ENCODE data around the gene TMX2.
"Not testable (repeated sequence)": the region's sequence is repeated elsewhere in the genome, so short reads cannot be mapped to it uniquely, and the experiment has no call there.

The TMX2 gene

DNA sequence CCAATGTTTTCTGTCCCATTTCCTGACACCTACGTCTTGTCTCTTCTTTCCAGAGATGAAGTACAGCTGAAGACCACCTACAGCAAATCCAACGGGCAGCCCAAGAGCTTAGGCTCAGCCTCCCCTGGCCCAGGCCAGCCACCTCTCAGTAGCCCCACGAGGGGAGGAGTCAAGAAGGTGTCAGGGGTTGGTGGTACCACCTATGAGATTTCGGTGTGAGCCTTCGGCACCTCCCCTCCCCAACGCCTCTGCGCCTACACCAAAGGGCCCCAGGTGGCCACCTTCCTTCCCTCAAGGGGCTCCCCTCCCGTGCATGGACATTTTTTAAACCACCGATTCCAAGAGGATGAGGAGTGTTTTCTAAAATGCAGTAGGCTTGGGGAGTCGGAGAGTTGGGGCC, 12.6 kb upstream of the TMX2 start:
- no peaks in the 10 kb centered on the region for H3K4me1 Mint-ChIP-seq
- no peak overlapping the region for H3K4me3 Mint-ChIP-seq
- DNase-seq: no peak
- H3K27ac Mint-ChIP-seq: peak overlapping the region; percentile 61
- H3K27me3 Mint-ChIP-seq: no peaks in the 10 kb centered on the region
- H3K36me3 Mint-ChIP-seq: peaks cover 58% of the 10 kb centered on the region
- CTCF ChIA-PET: no interaction called here
- H3K9me3 Mint-ChIP-seq: no peaks in the 10 kb centered on the region

- Mint-ChIP-seq H3K27me3 (no peaks in the 10 kb centered on the region), H3K4me3 (no peak overlapping the region), H3K4me1 (no peaks in the 10 kb centered on the region), H3K9me3 (no peaks in the 10 kb centered on the region), H3K36me3 (peaks cover 60% of the 10 kb centered on the region), H3K27ac (no peak overlapping the region)
- CTCF ChIA-PET: no interaction called here
- no peak for DNase-seq
These were observed 12.0 kb upstream of the TMX2 start for GRCh38 chr11:57700425-57700824.

DNA sequence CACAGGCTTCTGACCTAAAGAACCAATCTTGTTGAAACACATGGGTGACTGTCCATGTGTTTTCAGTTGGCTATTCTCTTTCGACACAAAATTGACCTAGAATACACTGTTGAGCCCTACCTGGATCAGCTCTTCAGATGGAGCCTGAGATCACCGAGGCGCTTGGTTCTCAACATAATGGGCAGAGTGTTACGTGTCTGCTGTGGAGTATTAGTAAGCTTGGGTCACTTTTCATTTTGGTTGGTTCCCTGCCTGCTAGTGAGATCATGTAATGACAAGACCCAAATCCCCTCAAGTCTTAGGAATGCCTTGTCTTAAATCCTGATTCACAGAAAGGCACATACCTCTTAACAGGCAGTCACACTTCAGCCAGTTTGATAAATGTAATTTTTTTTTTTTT, 9.1 kb upstream of the TMX2 start:
- Mint-ChIP-seq H3K4me1 (peaks cover 4% of the 10 kb centered on the region), H3K36me3 (peaks cover 56% of the 10 kb centered on the region), H3K9me3 (no peaks in the 10 kb centered on the region), H3K27ac (no peak overlapping the region), H3K27me3 (no peaks in the 10 kb centered on the region), H3K4me3 (no peak overlapping the region)
- DNase-seq: no peak
- CTCF ChIA-PET: interaction anchor here (1.3 kb wide), 1 partner anchor 97 kb away, joined by 4 read pairs; no protein-coding TSS in a partner anchor

- Mint-ChIP-seq H3K4me1 (peaks cover 12% of the 10 kb centered on the region), H3K4me3 (no peak overlapping the region), H3K9me3 (no peaks in the 10 kb centered on the region), H3K36me3 (peaks cover 47% of the 10 kb centered on the region), H3K27ac (no peak overlapping the region), H3K27me3 (no peaks in the 10 kb centered on the region)
- no peak for DNase-seq
- CTCF ChIA-PET: no interaction called here
These were observed 7.5 kb upstream of the TMX2 start for GRCh38 chr11:57704932-57705331.

- not testable (repeated sequence) for H3K27ac Mint-ChIP-seq, DNase-seq, H3K9me3 Mint-ChIP-seq, H3K27me3 Mint-ChIP-seq, H3K4me3 Mint-ChIP-seq
- CTCF ChIA-PET: interaction anchor here (1.1 kb wide), 1 partner anchor 43 kb away, joined by 3 read pairs; no protein-coding TSS in a partner anchor
- peaks cover 15% of the 10 kb centered on the region for H3K4me1 Mint-ChIP-seq
- H3K36me3 Mint-ChIP-seq: peaks cover 45% of the 10 kb centered on the region
These were observed 7.0 kb upstream of the TMX2 start for GRCh38 chr11:57705432-57705831.

- Mint-ChIP-seq H3K27me3 (no peaks in the 10 kb centered on the region), H3K27ac (peak overlapping the region; percentile 12), H3K4me1 (peaks cover 44% of the 10 kb centered on the region), H3K4me3 (no peak overlapping the region), H3K36me3 (peaks cover 18% of the 10 kb centered on the region), H3K9me3 (no peaks in the 10 kb centered on the region)
- CTCF ChIA-PET: interaction anchor here (0.7 to 3.2 kb wide), 4 partner anchors 32 to 95 kb away, joined by 3 to 19 read pairs (median 4); partner anchors contain the start of gene SELENOH
- DNase-seq: no peak
These were observed 2.5 kb upstream of the TMX2 start for GRCh38 chr11:57709802-57710367.

- DNase-seq: peak; percentile 88
- Mint-ChIP-seq H3K27ac (peak within 1 kb of the TSS; percentile 95), H3K4me1 (peaks cover 44% of the 10 kb centered on the region), H3K27me3 (no peaks in the 10 kb centered on the region), H3K36me3 (peaks cover 14% of the 10 kb centered on the region), H3K4me3 (peak within 1 kb of the TSS; percentile 95), H3K9me3 (no peaks in the 10 kb centered on the region)
- CTCF ChIA-PET: no interaction called here
These were observed 758 bp upstream of the TMX2 start, which contains the start of gene MED19 for GRCh38 chr11:57711414-57712255. Gene MED19 (minus strand): TSS chr11:57712215. CDS start chr11:57712179, 36 bp downstream.

DNA sequence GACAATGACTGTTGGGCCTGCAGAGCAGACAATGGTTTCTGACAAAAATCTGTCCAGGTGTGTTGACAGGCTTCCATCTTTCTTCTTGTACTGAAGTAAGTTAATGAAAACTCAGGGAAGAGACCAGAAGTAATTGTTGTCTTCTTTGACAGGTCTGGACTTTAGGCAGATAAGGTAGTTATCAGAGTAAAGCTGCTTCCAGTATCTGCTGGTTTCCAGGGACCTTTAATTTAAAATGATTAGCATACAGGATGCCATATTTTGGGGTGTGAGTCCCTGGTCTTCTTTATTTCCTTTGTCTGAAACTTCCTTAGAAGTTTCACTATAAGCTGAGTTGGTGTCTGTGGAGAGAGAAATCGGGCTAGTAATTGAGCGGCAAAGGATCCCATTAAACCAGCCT, 1.4 kb downstream of the TMX2 start:
- DNase-seq: no peak
- H3K9me3 Mint-ChIP-seq: no peaks in the 10 kb centered on the region
- peaks cover 15% of the 10 kb centered on the region for H3K36me3 Mint-ChIP-seq
- CTCF ChIA-PET: interaction anchor here (0.6 to 2.7 kb wide), 2 partner anchors 87 to 915 kb away, joined by 3 to 15 read pairs; no protein-coding TSS in a partner anchor
- H3K27me3 Mint-ChIP-seq: no peaks in the 10 kb centered on the region
- H3K4me1 Mint-ChIP-seq: peaks cover 37% of the 10 kb centered on the region
- peak overlapping the region; percentile 1 for H3K27ac Mint-ChIP-seq
- H3K4me3 Mint-ChIP-seq: peak overlapping the region; percentile 95

DNA sequence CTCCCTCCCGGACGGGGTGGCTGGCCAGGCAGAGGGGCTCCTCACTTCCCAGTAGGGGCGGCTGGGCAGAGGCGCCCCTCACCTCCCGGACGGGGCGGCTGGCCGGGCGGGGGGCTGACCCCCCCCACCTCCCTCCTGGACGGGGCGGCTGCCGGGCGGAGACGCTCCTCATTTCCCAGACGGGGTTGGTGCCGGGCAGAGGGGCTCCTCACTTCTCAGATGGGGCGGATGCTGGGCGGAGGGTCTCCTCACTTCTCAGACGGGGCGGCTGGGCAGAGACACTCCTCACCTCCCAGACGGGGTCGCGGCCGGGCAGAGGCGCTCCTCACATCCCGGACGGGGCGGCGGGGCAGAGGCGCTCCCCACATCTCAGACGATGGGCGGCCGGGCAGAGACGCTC, 4.3 kb downstream of the TMX2 start:
- H3K4me1 Mint-ChIP-seq: peaks cover 18% of the 10 kb centered on the region
- H3K4me3 Mint-ChIP-seq, H3K9me3 Mint-ChIP-seq, CTCF ChIA-PET, H3K27ac Mint-ChIP-seq, DNase-seq, H3K27me3 Mint-ChIP-seq: not testable (repeated sequence)
- H3K36me3 Mint-ChIP-seq: peaks cover 10% of the 10 kb centered on the region

DNA sequence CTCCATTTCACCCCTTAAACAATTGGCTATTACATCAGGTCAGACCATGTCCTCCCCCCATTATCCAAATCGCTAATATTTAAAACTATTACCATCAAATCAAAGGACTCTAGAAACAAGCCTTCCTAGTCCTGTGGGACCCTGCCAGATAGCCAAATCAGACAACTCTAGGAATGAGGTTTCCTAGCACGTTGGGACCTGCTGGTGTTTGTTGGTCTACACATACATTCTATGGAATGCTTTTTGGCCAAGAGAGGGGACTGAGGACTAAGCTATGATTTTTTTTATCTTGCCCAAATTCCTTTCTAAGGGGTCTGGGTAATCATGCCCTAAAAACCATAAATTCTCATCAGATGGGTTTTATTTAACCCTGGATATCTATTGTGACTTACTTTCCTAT, 14.8 kb downstream of the TMX2 start:
- no peak for DNase-seq
- H3K27me3 Mint-ChIP-seq: no peaks in the 10 kb centered on the region
- no peak overlapping the region for H3K4me3 Mint-ChIP-seq
- H3K4me1 Mint-ChIP-seq: peaks cover 3% of the 10 kb centered on the region
- H3K9me3 Mint-ChIP-seq: no peaks in the 10 kb centered on the region
- peaks cover 5% of the 10 kb centered on the region for H3K36me3 Mint-ChIP-seq
- H3K27ac Mint-ChIP-seq: no peak overlapping the region
- CTCF ChIA-PET: no interaction called here

GRCh38 chr11:57728829-57729228, 16.4 kb downstream of the TMX2 start:
- Mint-ChIP-seq H3K4me3 (no peak overlapping the region), H3K27ac (peak overlapping the region; percentile 24), H3K4me1 (peaks cover 3% of the 10 kb centered on the region), H3K27me3 (no peaks in the 10 kb centered on the region), H3K9me3 (no peaks in the 10 kb centered on the region), H3K36me3 (peaks cover 5% of the 10 kb centered on the region)
- CTCF ChIA-PET: interaction anchor here (2.1 kb wide), 1 partner anchor 72 kb away, joined by 6 read pairs; no protein-coding TSS in a partner anchor
- DNase-seq: no peak

DNA sequence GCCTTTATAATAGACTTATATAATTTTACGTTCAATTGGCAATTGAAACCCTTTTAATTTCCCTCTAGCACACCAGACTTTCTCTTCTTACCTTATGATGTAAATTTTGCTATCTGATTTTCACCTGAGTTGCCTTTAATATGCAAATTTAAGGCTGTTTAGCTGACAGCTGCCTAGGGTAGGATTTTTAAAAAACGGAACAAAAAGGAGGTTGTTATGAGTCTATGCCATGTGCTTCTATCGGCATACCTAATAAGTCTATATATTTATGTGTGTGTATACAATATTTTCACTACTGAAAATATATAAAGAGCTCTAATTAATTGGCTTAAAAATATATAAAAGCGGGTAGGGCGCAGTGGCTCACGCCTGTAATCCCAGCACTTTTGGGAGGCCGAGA, 17.1 kb downstream of the TMX2 start:
- DNase-seq: no peak
- no peak overlapping the region for H3K4me3 Mint-ChIP-seq
- H3K27ac Mint-ChIP-seq: no peak overlapping the region
- no peaks in the 10 kb centered on the region for H3K27me3 Mint-ChIP-seq
- CTCF ChIA-PET: interaction anchor here (2.1 kb wide), 1 partner anchor 71 kb away, joined by 6 read pairs; no protein-coding TSS in a partner anchor
- no peaks in the 10 kb centered on the region for H3K9me3 Mint-ChIP-seq
- H3K36me3 Mint-ChIP-seq: peaks cover 6% of the 10 kb centered on the region
- peaks cover 6% of the 10 kb centered on the region for H3K4me1 Mint-ChIP-seq

- Mint-ChIP-seq H3K36me3 (peaks cover 16% of the 10 kb centered on the region), H3K4me1 (peaks cover 14% of the 10 kb centered on the region), H3K9me3 (no peaks in the 10 kb centered on the region), H3K27me3 (no peaks in the 10 kb centered on the region), H3K4me3 (no peak overlapping the region), H3K27ac (no peak overlapping the region)
- DNase-seq: no peak
- CTCF ChIA-PET: interaction anchor here (0.7 kb wide), 1 partner anchor 784 kb away, joined by 3 read pairs; no protein-coding TSS in a partner anchor
These were observed 20.3 kb downstream of the TMX2 start for GRCh38 chr11:57732661-57733060.

GRCh38 chr11:57735619-57736298, 23.4 kb downstream of the TMX2 start:
- no peaks in the 10 kb centered on the region for H3K9me3 Mint-ChIP-seq

More at GRCh38 chr11:57735619-57736298, 23.4 kb downstream of the TMX2 start:
- no peak for DNase-seq
- Mint-ChIP-seq H3K4me3 (no peak overlapping the region), H3K27ac (peak overlapping the region; percentile 22), H3K4me1 (peaks cover 24% of the 10 kb centered on the region), H3K27me3 (no peaks in the 10 kb centered on the region), H3K36me3 (peaks cover 30% of the 10 kb centered on the region)
- CTCF ChIA-PET: interaction anchor here (0.6 to 2.3 kb wide), 2 partner anchors 38 to 65 kb away, joined by 3 to 8 read pairs; no protein-coding TSS in a partner anchor
